Body of pancreas (tissue), 4 donors: ENCODE data around the gene TEX48. TPM values are rescaled to one million over a fixed set of nuclear protein-coding genes. Genes with fewer than 3 reads are reported as not detected.

Experiments used
- ATAC-seq: fragments of 150-250 bp; one replicate; pipeline ENCODE4 v1.9.1; 2016
- DNase-seq, 4 donors: peaks; one replicate each; pipeline ENCODE4 v3.0.0-alpha.2; 2019
- H3K27ac ChIP-seq, 4 donors: fragments of 200-600 bp; sonication (generic); 1 replicate in 3 of 4; 2 replicates in 1 of 4; pipeline versions ENCODE4 v1.5.1 to v1.6.1; 2016 to 2019; ENCODE audit warnings: mild to moderate bottlenecking in 1 of 4, mixed read lengths in 1 of 4, moderate library complexity in 1 of 4
- H3K27me3 ChIP-seq, 2 donors: fragments of 200-600 bp; sonication (generic); one replicate each; pipeline ENCODE4 v1.6.0; 2016; ENCODE audit warnings: mild to moderate bottlenecking in 1 of 2
- H3K36me3 ChIP-seq, 2 donors: fragments of 200-600 bp; sonication (generic); replicated peaks in 1 of 2; 2 replicates each; pipeline ENCODE4 v1.5.1; 2016; ENCODE audit warnings: low read depth in 2 of 2; ENCODE audit not compliant: insufficient read depth in 1 of 2
- H3K4me1 ChIP-seq: fragments of 200-600 bp; sonication (generic); one replicate; pipeline ENCODE4 v1.6.0; 2016
- H3K4me3 ChIP-seq, 2 donors: fragments of 200-600 bp; sonication (generic); 1 replicate in 1 of 2; 2 replicates in 1 of 2; pipeline ENCODE4 v1.5.1; 2016 to 2019
- H3K9me3 ChIP-seq, 3 donors: fragments of 200-600 bp; sonication (generic); 1 replicate in 2 of 3; 2 replicates in 1 of 3; pipeline ENCODE4 v1.5.1; 2016
- POLR2A ChIP-seq, 3 donors: fragments of 450-650 bp; IDR thresholded peaks; one replicate each; pipeline ENCODE4 v1.6.1; 2016; ENCODE audit warnings: antibody characterized with exemption in 3 of 3, mild to moderate bottlenecking in 2 of 3
- WGBS, 2 donors: methylation state at CpG; one replicate each; pipeline ENCODE4 v1.1.5; 2017; 5-methylcytosine and 5-hydroxymethylcytosine counted together
- intact Hi-C: fragments of 100-400 bp; cut with DNase I; formaldehyde crosslinking; loops from one replicate; pipeline ENCODE4 v1.15.1; 2023
- total RNA-seq, 2 donors: library from RNA; depleted of rRNA; stranded (reverse); fragments of >200 nt; gene quantifications; one replicate each; pipeline ENCODE4 v1.1.0, GENCODE V29; 2016
- TF ChIP-seq, protein P1 (sequence below), 7 experiments: fragments of 450-650 bp in 4 of 7; fragments of 200-600 bp in 3 of 7; sonication (generic) in 3 of 7; IDR thresholded peaks; one replicate each; pipeline ENCODE4 v1.5.1; 2016 to 2019; ENCODE audit warnings: antibody characterized with exemption in 7 of 7

The TEX48 gene
- total RNA-seq, 2 donors from 2014 or later: not detected

DNA sequence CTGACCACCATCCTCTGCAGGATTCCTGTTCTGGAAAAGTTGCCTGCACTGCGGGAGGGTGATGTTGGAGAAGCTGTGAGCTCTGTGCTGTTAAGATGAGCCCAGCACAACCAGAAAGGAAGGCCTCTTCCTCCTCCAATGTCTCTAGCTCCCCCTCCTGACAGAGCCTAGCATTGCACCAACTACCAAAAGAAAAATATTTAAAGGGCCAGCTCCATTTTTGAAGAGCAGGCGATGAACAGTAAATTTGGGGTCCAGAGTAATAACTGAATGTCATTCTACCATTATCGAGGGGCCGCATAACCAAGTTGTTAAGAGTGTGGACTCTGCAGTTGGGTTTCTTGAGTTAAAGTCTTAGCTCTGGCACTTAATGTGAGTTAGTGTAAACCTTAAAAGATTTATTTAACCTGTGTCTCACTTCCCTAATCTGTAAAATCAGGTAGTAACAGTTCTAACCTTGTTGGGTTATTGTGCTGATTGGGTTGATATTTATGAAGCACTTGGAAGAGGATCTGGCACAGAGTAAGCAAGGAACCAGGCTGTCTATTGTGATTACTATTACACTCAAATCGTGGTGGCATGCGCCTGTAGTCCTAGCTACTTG lies 28.3 kb downstream of the TEX48 start:
- peak; percentile 73 to 80 (median 74) for DNase-seq
- Histone ChIP-seq H3K27me3 (no peaks in the 10 kb centered on the region), H3K4me3 (no peak overlapping the region), H3K9me3 (no peaks in the 10 kb centered on the region), H3K36me3 (no peaks in the 10 kb centered on the region), H3K27ac (no peak overlapping the region), H3K4me1 (no peaks in the 10 kb centered on the region)
- peak; percentile 81 for ATAC-seq
- intact Hi-C loops: loop anchor here (10.0 kb wide), 1 partner anchor 249 kb away; no protein-coding TSS in a partner anchor
- 32 to 33% methylated on average over 5 to 6 of the region's 6 CpGs for WGBS, 2 donors
- TF ChIP-seq, protein P1, sequence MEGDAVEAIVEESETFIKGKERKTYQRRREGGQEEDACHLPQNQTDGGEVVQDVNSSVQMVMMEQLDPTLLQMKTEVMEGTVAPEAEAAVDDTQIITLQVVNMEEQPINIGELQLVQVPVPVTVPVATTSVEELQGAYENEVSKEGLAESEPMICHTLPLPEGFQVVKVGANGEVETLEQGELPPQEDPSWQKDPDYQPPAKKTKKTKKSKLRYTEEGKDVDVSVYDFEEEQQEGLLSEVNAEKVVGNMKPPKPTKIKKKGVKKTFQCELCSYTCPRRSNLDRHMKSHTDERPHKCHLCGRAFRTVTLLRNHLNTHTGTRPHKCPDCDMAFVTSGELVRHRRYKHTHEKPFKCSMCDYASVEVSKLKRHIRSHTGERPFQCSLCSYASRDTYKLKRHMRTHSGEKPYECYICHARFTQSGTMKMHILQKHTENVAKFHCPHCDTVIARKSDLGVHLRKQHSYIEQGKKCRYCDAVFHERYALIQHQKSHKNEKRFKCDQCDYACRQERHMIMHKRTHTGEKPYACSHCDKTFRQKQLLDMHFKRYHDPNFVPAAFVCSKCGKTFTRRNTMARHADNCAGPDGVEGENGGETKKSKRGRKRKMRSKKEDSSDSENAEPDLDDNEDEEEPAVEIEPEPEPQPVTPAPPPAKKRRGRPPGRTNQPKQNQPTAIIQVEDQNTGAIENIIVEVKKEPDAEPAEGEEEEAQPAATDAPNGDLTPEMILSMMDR (IDR thresholded peaks at IDR 0.05): peak; percentile 71 to 95 (median 91)
- no peak for TF ChIP-seq POLR2A (IDR thresholded peaks at IDR 0.05)

- WGBS, 2 donors: 72 to 84% methylated on average over 2 of the region's 2 CpGs
- DNase-seq (no peak), ATAC-seq (no peak)
- H3K4me1 ChIP-seq: no peaks in the 10 kb centered on the region
- H3K9me3 ChIP-seq: no peaks in the 10 kb centered on the region
- TF ChIP-seq, protein P1 (IDR thresholded peaks at IDR 0.05): no peak
- no peak for TF ChIP-seq POLR2A (IDR thresholded peaks at IDR 0.05)
- no peak overlapping the region for H3K4me3 ChIP-seq
- no peaks in the 10 kb centered on the region for H3K27me3 ChIP-seq
- no peak overlapping the region for H3K27ac ChIP-seq
- no peaks in the 10 kb centered on the region for H3K36me3 ChIP-seq
- intact Hi-C loops: loop anchor here (10.0 kb wide), 1 partner anchor 248 kb away; no protein-coding TSS in a partner anchor
These were observed 29.0 kb downstream of the TEX48 start for GRCh38 chr9:114652776-114653555.

DNA sequence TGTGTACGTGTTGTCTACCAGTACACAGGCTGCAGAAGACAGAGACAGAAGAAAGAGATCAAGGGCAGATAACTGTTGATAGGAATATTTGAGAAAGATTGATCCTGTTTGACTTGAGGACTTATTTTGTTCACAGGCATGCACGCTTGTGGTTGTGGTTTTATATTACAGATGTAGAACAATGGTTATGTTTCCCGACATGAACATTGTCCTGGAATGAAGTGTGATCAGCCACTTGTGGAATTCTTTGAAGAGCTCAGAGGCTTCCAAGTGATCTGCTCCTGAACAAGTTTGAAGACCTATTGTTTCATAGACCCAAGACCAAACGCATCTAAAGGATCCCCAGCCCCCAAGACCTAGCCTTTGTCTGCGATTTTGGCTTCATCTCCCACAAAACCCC lies 38.1 kb downstream of the TEX48 start:
- no peak for DNase-seq
- no peaks in the 10 kb centered on the region for H3K4me1 ChIP-seq
- no peak overlapping the region for H3K4me3 ChIP-seq
- WGBS, 2 donors: 87 to 93% methylated on average over 5 of the region's 5 CpGs
- peaks cover 0 to 8% of the 10 kb centered on the region in 2 donors for H3K36me3 ChIP-seq
- intact Hi-C loops: no loop called here
- no peak for ATAC-seq
- H3K27ac ChIP-seq: no peak overlapping the region
- no peaks in the 10 kb centered on the region for H3K9me3 ChIP-seq
- TF ChIP-seq, protein P1 (IDR thresholded peaks at IDR 0.05): no peak
- TF ChIP-seq POLR2A (IDR thresholded peaks at IDR 0.05): no peak
- no peaks in the 10 kb centered on the region for H3K27me3 ChIP-seq

- H3K4me3 ChIP-seq: no peak overlapping the region
- TF ChIP-seq POLR2A (IDR thresholded peaks at IDR 0.05): no peak
- TF ChIP-seq, protein P1 (IDR thresholded peaks at IDR 0.05): no peak
- ATAC-seq (no peak), DNase-seq (no peak)
- intact Hi-C loops: no loop called here
- peaks cover 0 to 8% of the 10 kb centered on the region in 2 donors for H3K36me3 ChIP-seq
- H3K27ac ChIP-seq: no peak overlapping the region
- no peaks in the 10 kb centered on the region for H3K4me1 ChIP-seq
- no peaks in the 10 kb centered on the region for H3K27me3 ChIP-seq
- no peaks in the 10 kb centered on the region for H3K9me3 ChIP-seq
- 89 to 94% methylated on average over 8 of the region's 8 CpGs for WGBS, 2 donors
These were observed 39.0 kb downstream of the TEX48 start for GRCh38 chr9:114643001-114643400.
